GM21423 (cell line): ENCODE measurements around the gene CCDC107.
"Not testable (repeated sequence)": the region's sequence is repeated elsewhere in the genome, so short reads cannot be mapped to it uniquely, and the experiment has no call there.

Experiments used
- ATAC-seq: cut with Tn5 transposase; IDR thresholded peaks from one replicate; pipeline ENCODE4 v1.9.1; 2021; ENCODE audit warnings: mild to moderate bottlenecking, moderate library complexity; ENCODE audit not compliant: unreplicated experiment

The CCDC107 gene, protein sequence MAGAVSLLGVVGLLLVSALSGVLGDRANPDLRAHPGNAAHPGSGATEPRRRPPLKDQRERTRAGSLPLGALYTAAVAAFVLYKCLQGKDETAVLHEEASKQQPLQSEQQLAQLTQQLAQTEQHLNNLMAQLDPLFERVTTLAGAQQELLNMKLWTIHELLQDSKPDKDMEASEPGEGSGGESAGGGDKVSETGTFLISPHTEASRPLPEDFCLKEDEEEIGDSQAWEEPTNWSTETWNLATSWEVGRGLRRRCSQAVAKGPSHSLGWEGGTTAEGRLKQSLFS

GRCh38 chr9:35658137-35658967 is at the start of gene CCDC107:
TSS of gene CCDC107 (plus strand) at chr9:35658292. CDS start at chr9:35658380, 88 bp downstream.
- peak; percentile 55 for ATAC-seq

DNA sequence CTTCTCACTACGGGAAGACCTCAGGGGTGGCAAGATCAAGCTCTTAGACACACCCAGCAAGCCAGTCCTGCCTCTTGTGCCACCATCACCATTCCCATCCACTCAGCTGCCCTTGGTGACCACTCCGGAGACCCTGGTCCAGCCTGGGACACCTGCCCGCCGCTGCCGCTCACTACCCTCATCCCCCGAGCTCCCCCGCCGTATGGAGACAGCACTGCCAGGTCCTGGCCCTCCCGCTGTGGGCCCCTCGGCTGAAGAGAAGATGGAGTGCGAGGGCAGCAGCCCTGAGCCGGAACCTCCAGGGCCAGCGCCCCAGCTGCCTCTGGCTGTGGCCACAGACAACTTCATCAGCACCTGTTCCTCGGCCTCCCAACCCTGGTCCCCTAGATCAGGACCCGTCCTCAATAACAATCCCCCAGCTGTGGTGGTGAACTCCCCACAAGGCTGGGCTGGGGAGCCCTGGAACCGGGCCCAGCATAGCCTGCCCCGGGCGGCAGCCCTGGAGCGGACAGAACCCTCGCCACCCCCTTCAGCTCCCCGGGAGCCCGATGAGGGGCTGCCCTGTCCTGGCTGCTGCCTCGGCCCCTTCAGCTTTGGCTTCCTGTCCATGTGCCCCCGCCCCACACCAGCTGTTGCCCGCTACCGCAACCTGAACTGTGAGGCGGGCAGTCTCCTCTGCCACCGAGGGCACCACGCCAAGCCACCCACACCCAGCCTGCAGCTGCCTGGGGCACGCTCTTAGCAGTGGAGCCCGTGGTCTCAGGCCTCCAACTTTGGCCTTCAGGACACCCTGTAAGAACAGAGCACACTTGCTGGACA is 48.9 kb upstream of the CCDC107 start:
- no peak for ATAC-seq

DNA sequence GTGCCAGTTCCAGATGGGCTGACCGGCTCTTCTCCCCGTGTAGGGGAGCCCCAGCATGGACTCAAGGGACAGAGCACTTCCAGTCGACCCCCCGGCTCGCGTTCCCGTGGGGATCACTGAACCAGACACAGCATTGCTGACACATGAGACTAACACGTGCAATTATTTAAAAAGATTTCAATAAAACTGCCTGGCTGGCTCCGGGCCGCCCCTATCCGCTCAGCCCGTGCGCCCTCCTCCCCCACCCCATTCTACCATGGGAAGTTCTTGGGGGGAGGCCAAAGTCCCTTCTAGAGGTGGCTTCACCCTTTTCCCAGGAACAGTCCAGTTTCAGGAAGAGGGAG is 48.3 kb upstream of the CCDC107 start:
- no peak for ATAC-seq

DNA sequence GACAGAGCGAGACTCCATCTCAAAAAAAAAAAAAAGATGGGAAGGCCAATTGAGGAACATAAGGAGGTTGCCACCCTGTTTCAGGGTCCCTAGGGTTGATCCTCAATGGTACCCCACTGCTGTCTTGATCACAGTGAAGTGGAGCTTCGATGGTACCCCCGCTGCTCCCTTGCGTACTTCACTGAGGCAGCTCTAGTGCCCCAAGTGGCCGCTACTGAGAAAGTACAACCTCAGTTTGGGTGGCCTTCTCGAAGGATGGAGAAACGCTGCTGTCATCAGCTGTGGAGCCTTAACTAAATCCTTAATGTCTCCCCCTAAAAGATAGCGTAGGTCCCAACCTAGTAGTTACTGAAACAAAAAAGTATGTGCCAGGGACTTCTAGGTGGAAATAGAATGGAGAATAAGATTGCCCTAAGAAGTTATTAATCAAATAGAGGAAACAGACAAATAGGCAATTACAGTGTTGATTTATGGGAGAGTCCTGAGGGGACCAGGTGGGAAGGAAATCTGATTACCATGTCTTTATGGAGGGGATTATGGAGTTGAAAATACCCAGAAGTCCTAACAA is 46.8 kb upstream of the CCDC107 start:
- ATAC-seq: peak; percentile 47

- ATAC-seq: not testable (repeated sequence)
These were observed 46.0 kb upstream of the CCDC107 start for GRCh38 chr9:35612066-35612465.

DNA sequence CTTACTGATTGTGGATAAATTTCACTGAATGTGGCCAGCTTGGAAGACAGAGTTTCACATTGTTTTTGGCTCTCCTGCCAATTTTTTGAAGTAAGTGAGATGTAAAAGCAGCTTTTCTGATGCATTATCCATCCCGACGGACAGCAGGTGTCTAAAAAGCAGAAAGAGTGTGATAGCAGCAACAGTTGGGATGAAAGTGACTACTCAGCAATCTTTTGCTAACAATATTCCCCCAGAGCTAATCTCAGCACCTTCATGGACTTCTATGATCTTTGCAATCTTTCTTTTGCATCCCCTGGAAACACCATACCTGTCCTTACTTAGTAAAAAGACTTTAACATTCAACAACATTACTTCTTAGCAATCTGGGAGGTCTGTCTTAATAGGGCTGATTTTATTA is 45.2 kb upstream of the CCDC107 start:
- no peak for ATAC-seq

DNA sequence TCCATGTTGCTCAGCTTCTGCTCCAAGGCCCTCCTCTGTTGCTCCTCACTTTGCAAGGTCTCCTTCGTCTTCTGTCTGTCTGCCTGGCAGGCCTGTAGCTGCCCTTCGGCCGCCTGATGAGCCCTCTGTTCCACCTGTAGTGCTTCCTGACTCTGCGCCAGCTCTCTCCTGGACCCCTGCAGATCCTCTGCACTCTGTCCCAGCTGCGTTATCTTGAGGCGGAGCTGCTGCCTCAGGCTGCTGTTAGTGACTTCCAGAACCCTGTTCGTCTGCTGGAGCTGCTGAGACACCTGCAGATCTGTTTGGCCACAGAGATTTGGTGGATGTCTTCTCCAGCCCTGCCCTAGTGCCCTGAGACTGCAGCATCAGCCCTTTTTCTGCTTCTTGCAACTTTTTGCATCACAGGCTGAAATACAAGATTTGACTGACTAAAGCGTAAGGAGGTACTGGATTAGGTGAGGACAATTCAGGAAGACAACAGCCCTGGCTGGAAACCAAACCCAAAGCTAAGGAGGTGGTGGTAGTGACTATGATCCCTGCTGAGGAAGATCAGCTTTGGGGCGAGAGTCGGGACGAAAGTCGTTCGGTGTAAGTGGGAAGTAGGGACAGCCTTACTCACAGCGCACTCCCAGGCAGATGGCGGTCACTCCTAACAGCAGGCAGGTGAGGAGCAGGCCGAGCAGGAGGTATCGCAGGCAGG is 42.0 kb upstream of the CCDC107 start:
- ATAC-seq: no peak

GRCh38 chr9:35616681-35617459 is 41.2 kb upstream of the CCDC107 start:
- no peak for ATAC-seq

DNA sequence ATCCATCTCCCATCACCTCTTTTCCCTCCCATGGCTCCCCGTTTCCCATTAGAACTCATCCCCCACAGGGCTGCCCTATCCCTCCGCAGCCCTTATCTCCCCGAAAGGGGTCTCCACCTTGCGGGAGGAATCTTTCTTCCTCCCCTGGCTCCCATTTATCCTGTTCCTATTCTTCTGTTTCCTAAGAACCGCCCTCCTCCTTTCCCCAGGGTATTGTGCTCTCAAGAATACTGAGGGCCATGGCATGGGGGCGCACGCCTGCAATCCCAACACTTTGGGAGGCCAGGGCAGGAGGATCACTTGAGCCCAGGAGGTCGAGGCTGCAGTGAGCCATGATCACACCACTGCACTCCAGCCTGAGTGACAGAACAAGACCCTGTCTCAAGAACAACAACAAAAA is 40.5 kb upstream of the CCDC107 start:
- no peak for ATAC-seq

GRCh38 chr9:35618325-35618727 is 39.8 kb upstream of the CCDC107 start, which contains the start of gene CD72:
TSS of gene CD72 (minus strand) at chr9:35618413. CDS start at chr9:35618303, 110 bp downstream.
- no peak for ATAC-seq

- ATAC-seq: peak; percentile 51
These were observed 39.0 kb upstream of the CCDC107 start for GRCh38 chr9:35618854-35619799.

DNA sequence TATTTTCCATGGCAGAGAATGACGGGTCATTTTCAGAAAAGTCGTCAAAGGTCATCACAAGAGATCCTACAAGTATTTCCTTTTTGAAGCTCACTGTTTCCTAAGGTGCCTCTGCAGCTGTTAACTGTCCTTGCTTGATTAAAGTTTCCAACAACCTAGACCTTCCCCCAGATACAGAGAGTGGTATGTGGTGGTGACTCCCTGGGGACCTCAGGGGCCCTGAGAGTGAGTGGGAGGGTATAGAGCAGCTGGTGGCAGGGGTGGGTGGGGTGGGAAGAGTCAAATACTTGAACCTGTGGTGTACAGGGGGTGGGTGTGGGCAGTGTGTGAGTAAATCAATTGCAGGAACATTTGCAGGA is 38.3 kb upstream of the CCDC107 start:
- ATAC-seq: peak; percentile 61

- no peak for ATAC-seq
These were observed 30.5 kb upstream of the CCDC107 start for GRCh38 chr9:35627575-35627974.

DNA sequence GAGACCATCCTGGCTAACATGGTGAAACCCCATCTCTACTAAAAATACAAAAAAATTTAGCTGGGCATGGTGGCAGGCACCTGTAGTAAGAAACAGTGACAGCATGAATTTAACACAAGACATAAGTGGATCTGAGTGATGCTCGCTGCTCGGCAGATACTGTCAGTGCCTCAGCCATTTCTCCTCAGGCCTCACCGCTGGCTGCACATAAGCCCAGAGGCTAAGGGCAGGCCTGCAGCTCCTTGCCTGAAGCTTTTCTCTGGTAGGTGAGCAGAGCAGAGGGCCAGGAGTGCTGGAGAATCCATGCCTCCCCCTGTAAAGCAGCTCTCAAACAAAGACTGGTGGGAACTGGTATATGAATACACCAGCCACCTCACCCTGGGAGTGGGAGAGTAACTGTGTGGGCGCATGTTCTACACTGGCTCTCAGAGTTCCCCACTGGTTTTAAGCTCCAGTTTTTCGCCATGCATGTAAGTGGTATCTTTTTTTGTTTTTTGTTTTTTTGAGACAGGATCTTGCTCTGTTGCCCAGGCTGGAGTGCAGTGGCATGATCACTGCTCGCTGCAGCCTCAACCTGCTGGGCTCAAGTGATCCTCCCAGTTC is 29.6 kb upstream of the CCDC107 start:
- no peak for ATAC-seq

DNA sequence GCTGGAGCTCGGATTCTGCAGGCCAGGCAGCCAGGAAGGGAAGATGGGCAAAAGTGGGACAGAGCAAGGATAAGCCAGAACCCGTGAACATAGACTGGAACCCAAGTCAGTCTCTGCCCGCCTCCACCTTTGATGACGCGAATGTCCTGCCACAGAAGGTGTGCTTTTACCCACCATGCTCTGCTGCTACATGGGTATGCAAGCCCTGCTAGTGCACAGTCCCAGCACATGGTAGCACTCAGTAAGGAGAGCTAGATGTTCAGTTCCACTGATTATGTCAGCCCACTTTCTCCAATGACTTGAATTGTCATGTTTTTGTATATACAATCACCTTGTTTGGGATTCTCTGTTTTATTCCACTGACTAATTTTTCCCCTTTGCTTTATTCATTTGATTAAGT is 28.5 kb upstream of the CCDC107 start:
- ATAC-seq: no peak

DNA sequence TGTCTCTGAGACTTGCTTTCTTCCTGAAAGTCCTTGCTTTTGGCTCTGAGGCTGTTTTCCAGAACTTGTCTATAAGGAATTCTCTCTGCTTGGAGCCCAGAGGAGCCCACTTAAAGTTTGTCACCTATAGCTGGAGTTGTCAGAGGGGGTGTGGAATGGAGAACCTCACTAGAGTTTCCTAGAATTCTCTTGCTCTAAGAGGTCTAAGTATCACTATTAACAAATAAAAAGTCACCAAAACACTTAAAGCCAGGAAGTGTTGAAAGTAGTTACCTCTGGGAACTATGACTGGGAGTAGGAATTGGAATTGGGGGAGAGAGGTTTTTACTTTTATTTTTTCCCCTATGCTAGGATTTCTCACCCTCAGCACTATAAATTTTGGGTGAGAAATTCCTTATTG is 22.4 kb upstream of the CCDC107 start:
- ATAC-seq: no peak

- ATAC-seq: no peak
These were observed 21.8 kb upstream of the CCDC107 start for GRCh38 chr9:35636135-35636876.

DNA sequence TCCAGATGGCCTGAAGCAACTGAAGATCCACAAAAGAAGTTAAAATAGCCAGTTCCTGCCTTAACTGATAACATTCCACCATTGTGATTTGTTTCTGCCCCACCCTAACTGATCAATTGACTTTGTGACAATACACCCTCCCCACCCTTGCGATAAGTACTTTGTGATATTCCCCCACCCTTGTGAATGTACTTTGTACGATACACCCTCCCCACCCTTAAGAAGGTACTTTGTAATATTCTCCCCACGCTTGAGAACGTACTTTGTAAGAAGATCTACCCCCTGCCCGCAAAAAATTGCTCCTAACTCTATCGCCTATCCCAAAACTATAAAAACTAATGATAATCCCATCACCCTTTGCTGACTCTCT is 21.2 kb upstream of the CCDC107 start:
- ATAC-seq: not testable (repeated sequence)
